Measurements from ENCODE around the gene FGF14.

The FGF14 gene

DNA sequence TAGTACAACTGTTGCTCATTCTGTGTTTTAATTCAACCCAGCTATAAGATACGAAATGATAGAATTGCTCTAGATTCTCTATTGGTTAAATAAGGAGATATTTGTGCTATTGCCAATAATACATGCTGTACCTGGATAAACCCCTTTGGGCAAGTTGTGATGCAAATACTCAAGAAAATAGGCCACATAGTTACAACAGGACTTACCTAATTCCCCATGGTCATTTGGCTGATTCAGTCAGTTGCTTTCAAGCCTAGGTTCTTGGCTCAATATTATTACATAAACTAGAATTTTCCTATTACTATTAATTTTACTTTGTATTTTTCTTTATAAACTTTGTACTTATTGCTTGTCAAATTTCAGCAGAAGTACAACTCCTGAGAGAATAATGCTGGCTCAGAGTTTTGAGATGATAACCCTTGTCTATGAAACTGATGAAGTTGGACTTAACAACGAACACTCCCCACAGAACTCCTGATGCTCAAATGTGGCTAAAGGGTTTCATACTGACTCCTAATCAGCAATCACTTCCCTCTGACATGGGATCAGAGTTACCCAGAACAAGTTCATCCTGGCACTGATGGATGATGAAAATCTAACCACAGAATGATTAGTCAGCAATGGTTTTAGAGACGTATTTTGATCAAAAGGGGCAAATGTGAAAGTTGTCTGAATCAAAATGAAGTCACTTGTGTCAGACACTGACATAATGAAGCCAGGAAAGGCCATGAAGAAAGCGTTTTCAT is 728.3 kb downstream of the FGF14 start:
- no peak overlapping the region for H3K4me3 ChIP-seq (ENCODE audit: low read depth, low read length)
- TF ChIP-seq, protein P1, sequence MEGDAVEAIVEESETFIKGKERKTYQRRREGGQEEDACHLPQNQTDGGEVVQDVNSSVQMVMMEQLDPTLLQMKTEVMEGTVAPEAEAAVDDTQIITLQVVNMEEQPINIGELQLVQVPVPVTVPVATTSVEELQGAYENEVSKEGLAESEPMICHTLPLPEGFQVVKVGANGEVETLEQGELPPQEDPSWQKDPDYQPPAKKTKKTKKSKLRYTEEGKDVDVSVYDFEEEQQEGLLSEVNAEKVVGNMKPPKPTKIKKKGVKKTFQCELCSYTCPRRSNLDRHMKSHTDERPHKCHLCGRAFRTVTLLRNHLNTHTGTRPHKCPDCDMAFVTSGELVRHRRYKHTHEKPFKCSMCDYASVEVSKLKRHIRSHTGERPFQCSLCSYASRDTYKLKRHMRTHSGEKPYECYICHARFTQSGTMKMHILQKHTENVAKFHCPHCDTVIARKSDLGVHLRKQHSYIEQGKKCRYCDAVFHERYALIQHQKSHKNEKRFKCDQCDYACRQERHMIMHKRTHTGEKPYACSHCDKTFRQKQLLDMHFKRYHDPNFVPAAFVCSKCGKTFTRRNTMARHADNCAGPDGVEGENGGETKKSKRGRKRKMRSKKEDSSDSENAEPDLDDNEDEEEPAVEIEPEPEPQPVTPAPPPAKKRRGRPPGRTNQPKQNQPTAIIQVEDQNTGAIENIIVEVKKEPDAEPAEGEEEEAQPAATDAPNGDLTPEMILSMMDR (IDR thresholded peaks at IDR 0.05; ENCODE audit: borderline replicate concordance, insufficient read depth, low read depth, low read length) = no peak

DNA sequence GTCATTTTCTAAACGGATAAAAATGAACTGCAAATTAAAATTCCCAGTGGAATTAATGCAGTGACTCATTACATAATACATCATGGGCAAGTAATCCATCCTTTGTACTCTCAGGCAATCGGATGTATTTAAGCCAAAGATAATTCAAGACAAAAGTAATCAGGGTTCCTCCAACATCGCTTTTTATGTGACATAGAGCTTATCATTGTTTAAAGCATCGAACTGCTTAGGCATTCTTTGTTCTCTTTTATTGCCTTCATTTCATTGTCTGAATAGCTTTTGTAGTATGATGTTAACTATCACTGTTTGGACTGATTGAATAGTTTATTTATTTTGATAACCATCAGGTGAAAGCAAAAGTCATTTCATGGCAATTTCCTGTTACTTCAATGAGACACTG is 740.0 kb downstream of the FGF14 start:
- TF ChIP-seq, protein P1 (IDR thresholded peaks at IDR 0.05; ENCODE audit: borderline replicate concordance, insufficient read depth, low read depth, low read length) = no peak
- no peak overlapping the region for H3K4me3 ChIP-seq (ENCODE audit: low read depth, low read length)

Measured in GM12875 (cell line).